RCC 7860 (cell line): Measurements from ENCODE around the gene BCL11A.
A peak's percentile ranks its signal among the peaks of the same experiment; 100 is the strongest.

ENCODE experiments used
- DNase-seq: peaks from one replicate; pipeline ENCODE4 v3.0.0-alpha.2; 2015; ENCODE audit warnings: low spot score
- FAIRE-seq: peaks from 2 replicates; lab custom pipeline; 2012; peaks lifted over from hg19 to GRCh38; lab: Jason Lieb, UNC

BCL11A gene

DNA sequence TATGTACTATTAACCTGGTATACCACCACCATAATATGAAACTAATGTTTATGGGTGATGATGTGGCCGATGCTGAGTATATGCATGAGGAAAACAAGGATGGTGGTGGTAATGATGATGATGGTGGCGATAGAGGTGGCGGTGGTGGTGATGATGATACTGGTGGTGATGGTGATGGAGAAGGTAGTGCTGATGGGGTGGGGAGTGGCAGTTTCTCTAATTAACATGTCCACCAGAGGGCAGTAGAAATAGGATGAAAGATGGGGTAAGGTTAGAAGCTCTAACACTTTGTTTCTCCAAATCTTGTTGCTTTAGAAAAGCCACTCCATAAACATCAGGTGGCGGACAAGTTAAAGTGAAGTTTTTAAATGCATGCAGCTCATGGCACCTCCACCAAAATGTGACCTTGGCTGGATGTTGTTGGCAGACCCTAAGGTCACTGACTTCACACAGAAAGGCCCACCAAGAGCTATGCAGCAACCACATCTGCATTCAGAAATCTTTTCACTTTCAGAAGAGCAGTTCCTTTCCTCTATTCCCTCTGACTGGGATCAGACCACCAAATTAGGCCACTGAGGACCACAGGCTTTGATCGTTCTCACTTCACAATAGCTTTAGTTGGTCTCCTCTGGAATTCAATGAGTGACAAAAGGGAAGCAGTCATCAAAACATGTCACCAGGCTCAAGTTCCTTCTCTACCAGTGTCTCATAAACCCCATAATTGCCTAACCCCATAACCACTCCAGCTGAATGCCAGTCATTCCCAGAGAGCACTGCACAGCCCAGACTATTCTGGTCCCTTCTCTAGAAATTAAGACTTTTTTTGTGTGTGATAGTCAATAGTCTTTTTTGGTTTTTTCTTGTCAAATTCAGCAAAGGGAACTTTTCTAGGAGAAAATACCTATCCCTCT lies 7.5 kb upstream of the BCL11A start:
- FAIRE-seq (no peak), DNase-seq (no peak)

GRCh38 chr2:60559880-60560279 lies 6.4 kb upstream of the BCL11A start:
- DNase-seq (no peak), FAIRE-seq (no peak)

DNA sequence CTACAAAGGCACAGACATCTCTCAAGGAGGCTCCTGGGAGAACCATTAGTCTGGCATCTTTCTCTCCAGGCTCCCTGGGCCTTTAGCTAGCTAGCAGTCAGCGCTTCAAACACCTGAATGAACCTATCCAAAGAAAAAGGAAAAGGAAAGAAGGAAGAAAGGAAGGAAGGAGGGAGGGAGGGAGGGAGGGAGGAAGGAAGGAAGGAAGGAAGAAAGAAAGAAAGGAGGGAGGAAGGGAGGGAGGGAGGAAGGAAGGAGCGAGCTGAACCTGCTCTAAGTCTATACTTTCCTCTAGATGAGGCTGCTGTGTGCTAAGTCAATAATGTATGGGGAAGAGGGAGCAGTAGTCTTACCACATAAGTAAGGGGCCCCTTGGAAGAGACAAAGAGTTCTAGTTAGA lies 5.1 kb upstream of the BCL11A start:
- FAIRE-seq (no peak), DNase-seq (no peak)

- FAIRE-seq: no peak
- no peak for DNase-seq
These were observed 4.0 kb upstream of the BCL11A start for GRCh38 chr2:60557486-60557864.

DNA sequence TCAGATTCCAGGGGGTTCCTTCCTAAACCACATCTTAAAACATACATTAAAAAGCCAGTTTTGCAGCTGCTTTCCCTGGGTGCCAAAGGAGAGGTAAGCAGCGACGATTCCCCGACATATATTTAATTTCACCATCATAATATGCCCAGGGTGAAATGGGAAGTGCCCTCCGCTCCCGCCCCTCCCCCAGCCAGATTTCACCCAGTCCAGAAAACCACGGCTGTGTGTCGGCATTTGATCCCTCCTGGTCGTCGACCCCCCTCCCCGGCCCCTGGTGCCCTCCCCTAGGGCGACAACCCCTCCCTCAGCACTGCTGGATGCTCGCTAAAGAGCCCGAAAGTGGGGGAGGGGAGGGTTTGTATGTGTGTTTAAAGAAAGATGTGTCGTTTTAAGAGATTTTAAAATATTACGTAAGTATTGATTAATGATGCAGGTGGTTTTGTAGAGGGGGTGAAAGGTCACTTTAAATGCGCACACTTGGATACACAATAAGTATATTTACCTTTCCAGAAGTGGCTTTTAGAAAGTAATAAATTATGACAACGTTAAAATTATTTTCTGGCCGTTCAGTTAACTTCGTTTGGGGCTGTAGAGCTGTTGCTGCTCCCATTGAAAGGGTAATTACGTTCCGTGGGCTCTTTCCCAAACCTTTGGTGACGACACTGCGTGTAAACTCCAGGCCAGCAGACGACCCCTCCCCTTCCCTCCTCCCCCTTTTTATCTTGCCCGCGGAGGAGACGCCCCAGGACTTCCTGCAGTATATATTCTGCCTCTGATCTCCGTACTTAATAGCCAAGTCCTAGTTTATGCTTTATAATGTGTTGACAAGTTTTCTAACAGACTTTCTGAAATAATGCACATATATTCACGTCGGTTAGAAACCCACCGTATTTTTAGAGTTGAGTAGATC lies 3.4 kb upstream of the BCL11A start:
- no peak for FAIRE-seq
- no peak for DNase-seq

GRCh38 chr2:60556175-60556574 lies 2.7 kb upstream of the BCL11A start:
- no peak for DNase-seq
- no peak for FAIRE-seq

GRCh38 chr2:60555783-60556139 lies 2.3 kb upstream of the BCL11A start:
- FAIRE-seq: no peak
- DNase-seq: no peak

GRCh38 chr2:60555066-60555782 lies 1.8 kb upstream of the BCL11A start:
- DNase-seq: peak; percentile 8

DNA sequence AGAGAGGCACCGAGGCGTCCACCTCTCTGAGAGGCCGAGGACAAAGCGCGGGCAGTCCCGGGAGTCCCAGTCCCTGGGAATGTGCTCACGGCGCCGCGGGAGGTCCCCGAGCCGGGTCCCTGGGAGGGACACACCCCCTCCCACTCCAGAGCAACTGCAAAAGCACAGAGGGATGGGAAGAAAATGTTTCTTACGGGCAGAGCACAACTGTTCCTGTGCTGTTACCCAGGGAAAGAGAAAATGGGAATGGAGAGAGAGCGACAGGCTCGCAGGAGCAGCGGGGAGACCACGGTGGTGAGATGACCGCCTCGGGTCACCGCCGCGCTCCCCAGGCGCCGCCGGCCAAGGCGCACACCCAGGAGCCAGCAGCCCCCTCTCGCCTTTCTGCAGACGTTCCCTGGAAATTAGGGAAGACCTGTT lies 1.2 kb upstream of the BCL11A start:
- DNase-seq: no peak
- FAIRE-seq: no peak

More at GRCh38 chr2:60555066-60555782, 1.8 kb upstream of the BCL11A start:
- no peak for FAIRE-seq

DNA sequence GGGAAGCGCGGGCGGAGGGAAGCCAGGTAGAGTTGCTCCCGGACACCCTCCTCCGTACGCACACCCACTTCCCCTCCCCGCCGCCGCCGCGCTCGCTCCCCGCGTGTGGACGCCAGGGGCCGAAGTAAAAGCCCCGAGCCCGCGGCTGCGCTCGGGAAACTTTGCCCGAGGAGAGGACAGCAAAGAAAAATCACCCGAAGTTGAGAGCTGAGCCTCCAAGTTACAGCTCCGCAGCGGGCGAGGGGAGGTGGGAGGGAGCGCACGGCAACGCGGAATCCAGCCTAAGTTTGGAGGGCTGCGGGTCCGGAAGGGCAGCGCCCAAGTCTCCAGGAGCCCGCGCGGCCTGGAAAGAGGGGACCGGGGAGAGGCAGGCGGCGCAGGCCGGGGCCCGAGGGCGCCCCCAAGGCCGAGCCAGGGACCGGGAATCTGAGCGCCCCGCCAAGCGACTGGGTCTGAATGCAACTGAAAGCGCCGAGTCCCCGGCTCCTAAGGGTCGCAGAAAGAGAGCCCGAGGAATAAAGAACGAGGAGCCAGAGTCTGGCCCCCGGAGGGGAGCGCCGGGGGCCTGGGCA lies 706 bp upstream of the BCL11A start:
- DNase-seq (no peak), FAIRE-seq (no peak)

DNA sequence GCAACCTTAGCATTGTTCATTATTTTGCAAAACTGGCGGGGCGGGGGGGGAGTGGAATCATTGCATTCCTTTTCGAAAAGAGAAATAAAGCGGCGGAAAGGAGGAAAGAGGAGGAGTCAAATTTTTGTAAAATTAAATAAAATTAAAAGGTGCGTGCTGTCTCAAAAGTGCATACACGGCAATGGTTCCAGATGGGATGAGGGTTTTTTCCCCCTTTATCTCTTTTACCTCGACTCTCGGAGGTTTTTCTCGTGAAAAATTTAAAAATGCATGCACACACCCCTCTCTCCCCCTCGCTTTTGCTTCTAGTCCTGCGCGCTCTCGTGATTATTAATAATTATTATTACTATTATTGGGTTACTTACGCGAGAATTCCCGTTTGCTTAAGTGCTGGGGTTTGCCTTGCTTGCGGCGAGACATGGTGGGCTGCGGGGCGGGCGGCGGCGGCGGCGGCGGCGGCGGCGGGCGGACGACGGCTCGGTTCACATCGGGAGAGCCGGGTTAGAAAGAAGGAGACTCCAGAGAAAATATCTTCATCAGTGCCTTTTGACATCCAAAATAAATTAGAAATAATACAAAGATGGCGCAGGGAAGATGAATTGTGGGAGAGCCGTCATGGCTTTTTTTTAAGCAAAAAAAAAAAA lies 481 bp downstream of the BCL11A start:
- FAIRE-seq: no peak
- DNase-seq: no peak

DNA sequence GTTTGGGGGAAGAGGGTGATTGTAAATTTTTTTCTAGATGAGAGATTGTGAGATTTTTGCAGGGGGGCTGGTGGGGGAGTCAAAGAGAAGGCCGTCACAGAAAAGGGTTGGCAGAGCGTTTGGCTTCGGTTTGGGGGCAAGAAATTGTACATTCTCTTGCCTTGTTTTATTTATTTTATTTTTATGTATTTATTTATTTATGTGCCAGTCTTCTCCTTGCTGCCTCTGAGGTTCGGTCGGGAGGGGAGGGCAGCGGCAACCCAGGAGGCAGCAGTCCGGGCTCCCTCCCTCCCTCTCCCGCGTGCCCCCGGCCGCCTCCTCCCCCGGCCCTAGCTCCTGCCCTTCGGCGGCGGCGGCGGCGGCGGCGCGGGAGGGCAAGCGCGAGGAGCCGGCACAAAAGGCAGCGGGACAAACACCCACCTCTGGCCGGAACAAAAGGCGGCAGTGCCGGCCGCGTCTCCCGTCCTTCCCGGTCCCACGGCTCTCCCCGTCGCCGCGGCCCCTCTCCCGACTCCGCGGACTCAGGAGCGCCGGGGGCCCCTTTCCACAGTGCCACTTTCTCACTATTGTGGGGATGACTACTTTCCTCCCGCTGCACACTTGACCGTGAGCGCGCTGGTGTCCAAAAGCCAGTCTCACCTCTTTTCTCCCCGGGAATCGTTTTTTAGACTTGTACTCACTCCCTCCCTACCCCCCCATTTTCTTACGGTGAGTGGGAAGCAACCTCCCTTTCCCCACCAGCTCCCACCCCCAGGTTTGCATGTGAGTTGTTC lies 1.2 kb downstream of the BCL11A start:
- no peak for DNase-seq
- FAIRE-seq: no peak

DNA sequence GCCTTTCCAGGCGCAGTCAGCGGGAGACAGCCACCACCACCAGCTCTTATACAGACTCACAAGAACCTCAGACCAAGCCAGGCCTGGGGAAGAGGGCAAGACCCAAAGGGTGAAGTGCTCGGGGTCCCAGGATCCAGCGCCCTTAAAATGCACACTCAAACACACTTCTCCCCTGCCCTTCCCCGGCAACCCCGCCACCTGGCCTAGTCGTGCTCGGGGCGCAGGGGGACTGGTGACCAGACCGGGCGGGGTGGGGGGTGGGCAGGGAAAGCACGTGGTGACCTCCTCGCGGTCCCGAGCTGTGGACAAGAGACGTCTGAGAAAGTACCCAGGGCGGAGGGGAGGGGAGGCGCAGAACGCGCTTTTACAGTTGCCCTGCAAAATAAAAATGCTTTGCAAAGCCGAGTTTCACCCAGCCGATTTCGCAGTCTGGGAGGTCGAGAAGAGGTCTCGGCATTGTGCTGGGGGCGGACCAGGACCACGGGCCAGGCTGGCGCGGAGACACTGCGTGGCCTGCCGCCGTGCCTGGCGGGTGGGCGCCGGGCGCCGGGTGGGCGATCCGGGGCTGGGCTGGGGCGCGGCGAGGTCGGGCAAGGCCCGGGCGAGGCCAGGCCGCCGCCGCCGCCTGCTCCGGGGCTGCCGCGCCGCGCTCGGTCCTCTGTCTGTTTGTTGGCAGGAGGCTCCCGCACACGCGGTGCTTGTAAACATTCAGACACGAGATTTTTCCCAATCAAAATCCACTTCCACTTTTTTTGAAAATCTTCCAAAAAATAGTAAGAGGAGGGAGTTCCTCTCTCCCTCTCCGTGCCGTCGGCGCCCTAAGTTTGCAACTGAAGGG lies 2.0 kb downstream of the BCL11A start:
- DNase-seq: no peak
- FAIRE-seq: no peak

- DNase-seq (no peak), FAIRE-seq (no peak)
These were observed 2.5 kb downstream of the BCL11A start for GRCh38 chr2:60550984-60551239.

- DNase-seq: no peak
These were observed 3.1 kb downstream of the BCL11A start for GRCh38 chr2:60550178-60550983.

GRCh38 chr2:60549928-60550177 lies 3.6 kb downstream of the BCL11A start:
- no peak for FAIRE-seq
- no peak for DNase-seq

More at GRCh38 chr2:60550178-60550983, 3.1 kb downstream of the BCL11A start:
- no peak for FAIRE-seq

DNA sequence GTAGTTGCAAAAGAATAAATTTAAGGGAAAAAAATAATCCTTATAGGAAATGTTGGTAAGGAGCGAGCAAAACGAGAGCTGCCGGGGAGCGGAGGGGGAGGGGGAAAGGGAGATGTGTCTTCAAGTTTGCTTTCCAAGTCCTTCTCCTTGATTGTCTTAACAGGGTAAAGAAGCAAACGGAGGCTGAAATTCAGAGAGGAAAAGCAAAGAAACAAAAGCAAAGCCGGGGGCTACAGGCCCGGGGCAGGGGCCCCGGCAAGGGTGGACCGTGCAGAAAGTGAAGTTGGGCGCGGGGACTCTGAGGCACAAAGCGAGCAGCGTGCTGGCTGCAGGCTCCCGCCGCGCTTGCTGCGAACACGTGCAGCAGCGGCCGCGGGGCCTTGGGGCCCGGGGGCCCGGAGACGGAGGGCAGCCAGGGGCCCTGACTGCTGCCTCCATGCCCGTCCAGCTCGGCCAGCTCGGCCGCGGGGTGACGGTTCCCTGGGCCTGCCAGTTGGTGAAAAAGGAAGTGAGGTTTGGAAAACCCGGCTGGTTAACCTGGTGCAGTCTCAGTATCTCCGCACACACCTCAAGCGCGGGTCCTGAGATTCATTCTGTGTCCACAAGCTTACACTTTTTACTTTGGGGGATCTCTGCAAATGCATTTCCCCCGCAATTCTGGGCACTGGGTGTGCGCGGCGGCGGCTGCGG lies 4.1 kb downstream of the BCL11A start:
- no peak for FAIRE-seq
- no peak for DNase-seq

DNA sequence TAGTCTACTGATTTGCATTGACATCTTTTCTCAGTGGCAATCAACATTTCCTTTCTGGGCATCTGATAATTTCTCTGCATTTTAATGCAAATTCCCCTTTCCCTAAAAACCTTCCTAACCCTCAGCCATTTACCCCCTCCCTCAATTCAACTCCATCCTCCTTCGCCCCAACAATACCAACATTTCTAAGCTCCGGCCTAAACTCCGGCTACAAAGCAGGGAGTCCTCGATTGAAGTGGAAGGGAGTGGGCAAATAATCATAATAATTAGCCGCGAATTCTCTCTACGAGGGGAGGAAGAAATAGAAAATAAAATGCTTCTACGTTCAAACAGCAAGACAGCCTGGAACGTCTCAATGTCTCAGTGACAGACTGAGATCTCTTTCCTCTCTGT lies 4.6 kb downstream of the BCL11A start:
- DNase-seq (no peak), FAIRE-seq (no peak)
